ENCODE measurements around the gene FLNB. TPM values are rescaled to one million over a fixed set of nuclear protein-coding genes. Genes with fewer than 3 reads are reported as not detected.

The FLNB gene
- total and polyA plus RNA-seq, 4 experiments from 2014 or later: 3.9 to 28.5 (median 18.5) TPM

DNA sequence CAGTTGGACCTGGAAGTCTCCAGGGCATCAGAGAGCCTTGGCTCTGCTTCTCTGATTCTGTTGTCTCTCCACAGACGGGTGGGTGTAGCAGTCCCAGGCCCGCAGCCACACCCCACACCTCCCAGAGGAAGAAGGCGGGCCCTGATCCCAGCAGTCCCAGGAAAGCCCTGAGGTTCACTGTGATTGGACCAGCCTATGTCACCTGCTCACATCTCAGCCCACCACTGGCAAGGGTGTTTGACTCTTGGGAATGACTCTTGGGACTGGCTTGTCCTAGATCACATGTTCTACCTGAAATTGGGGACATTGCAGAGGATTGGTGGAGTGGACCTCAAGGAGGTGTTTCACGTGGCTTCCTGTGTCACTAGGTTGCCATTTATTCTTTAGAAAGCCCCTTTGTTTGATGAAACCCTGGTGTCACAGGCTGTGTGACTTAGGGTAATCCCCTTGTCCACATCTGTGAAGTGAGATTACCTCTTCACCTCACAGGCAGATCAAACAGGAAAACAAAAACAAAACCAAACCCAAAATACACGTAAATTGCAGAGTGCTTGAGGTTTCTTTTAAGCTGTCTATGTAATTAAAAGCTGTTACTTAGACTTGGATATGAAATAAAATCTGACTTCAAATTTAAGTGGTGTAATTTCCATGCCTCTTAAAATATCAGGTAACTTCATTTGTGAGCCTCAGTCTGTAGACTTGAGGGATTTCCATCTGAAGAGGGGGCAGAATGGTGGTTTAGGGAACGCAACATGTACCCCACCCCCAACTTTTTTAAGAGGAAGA is 26.7 kb downstream of the FLNB start:
- no peaks in the 10 kb centered on the region for H3K9me3 ChIP-seq (ENCODE audit: control insufficient read depth in 1 of 2, low read length in 2 of 2)
- Mint-ChIP-seq H3K4me1 (peaks cover 22 to 42% (median 29%) of the 10 kb centered on the region in 4 donors), H3K27me3 (no peaks in the 10 kb centered on the region), H3K4me3 (peak overlapping the region in 6 of 8 donors; percentile 41 to 82 (median 62)), H3K27ac (peak overlapping the region; percentile 80 to 99 (median 95)), H3K36me3 (peaks cover 0 to 7% of the 10 kb centered on the region in 2 donors), H3K9me3 (peaks cover 0 to 3% (median 0%) of the 10 kb centered on the region in 8 donors)
- intact Hi-C loops (cut with micrococcal nuclease): no loop called here
- H3K4me3 ChIP-seq (ENCODE audit: low read length in 2 of 2): no peak overlapping the region
- peak overlapping the region; percentile 42 for H3K27ac ChIP-seq (ENCODE audit: low read depth, low read length)
- no peaks in the 10 kb centered on the region for H3K36me3 ChIP-seq (ENCODE audit: insufficient read depth, low read length)
- peak; percentile 55 to 83 (median 73) for DNase-seq
- ChIA-PET POLR2A (ENCODE audit: partially characterized antibody) (no interaction called here), CTCF (ENCODE audit: partially characterized antibody) (interaction anchor here (1.3 to 1.6 kb wide), 3 partner anchors 12 to 132 kb away, joined by 5 read pairs; partner anchors contain the start of gene FLNB)
- peaks cover 23% of the 10 kb centered on the region for H3K4me1 ChIP-seq (ENCODE audit: insufficient read depth, low read length)
- no peaks in the 10 kb centered on the region for H3K27me3 ChIP-seq (ENCODE audit: insufficient read depth, low read length)

GRCh38 chr3:58035524-58036255 is 27.5 kb downstream of the FLNB start:
- H3K27ac ChIP-seq (ENCODE audit: low read depth, low read length): peak overlapping the region; percentile 32
- H3K36me3 Mint-ChIP-seq: peaks cover 0 to 7% of the 10 kb centered on the region in 2 donors
- ChIA-PET POLR2A (ENCODE audit: partially characterized antibody) (no interaction called here), CTCF (ENCODE audit: partially characterized antibody) (interaction anchor here (1.3 to 1.6 kb wide), 3 partner anchors 13 to 131 kb away, joined by 5 read pairs; partner anchors contain the start of gene FLNB)
- H3K4me3 ChIP-seq (ENCODE audit: low read length in 2 of 2): no peak overlapping the region
- no peaks in the 10 kb centered on the region for H3K27me3 ChIP-seq (ENCODE audit: insufficient read depth, low read length)
- H3K4me1 ChIP-seq (ENCODE audit: insufficient read depth, low read length): peaks cover 23% of the 10 kb centered on the region
- peak overlapping the region; percentile 80 to 99 (median 95) for H3K27ac Mint-ChIP-seq
- peak overlapping the region in 6 of 8 donors; percentile 23 to 82 (median 62) for H3K4me3 Mint-ChIP-seq
- DNase-seq: no peak
- H3K36me3 ChIP-seq (ENCODE audit: insufficient read depth, low read length): no peaks in the 10 kb centered on the region
- intact Hi-C loops (cut with micrococcal nuclease): no loop called here
- no peaks in the 10 kb centered on the region for H3K27me3 Mint-ChIP-seq
- H3K4me1 Mint-ChIP-seq: peaks cover 21 to 38% (median 25%) of the 10 kb centered on the region in 4 donors
- H3K9me3 Mint-ChIP-seq: peaks cover 0 to 3% (median 0%) of the 10 kb centered on the region in 8 donors
- no peaks in the 10 kb centered on the region for H3K9me3 ChIP-seq (ENCODE audit: control insufficient read depth in 1 of 2, low read length in 2 of 2)

GRCh38 chr3:58036293-58037032 is 28.2 kb downstream of the FLNB start:
- Mint-ChIP-seq H3K4me3 (peak overlapping the region in 1 of 8 donors; percentile 24), H3K4me1 (peaks cover 21 to 38% (median 29%) of the 10 kb centered on the region in 4 donors), H3K9me3 (peaks cover 0 to 3% (median 0%) of the 10 kb centered on the region in 8 donors), H3K36me3 (peaks cover 0 to 7% of the 10 kb centered on the region in 2 donors), H3K27ac (peak overlapping the region in 5 of 7 donors; percentile 80 to 99 (median 95)), H3K27me3 (no peaks in the 10 kb centered on the region)
- H3K27me3 ChIP-seq (ENCODE audit: insufficient read depth, low read length): no peaks in the 10 kb centered on the region
- no peaks in the 10 kb centered on the region for H3K9me3 ChIP-seq (ENCODE audit: control insufficient read depth in 1 of 2, low read length in 2 of 2)
- intact Hi-C loops (cut with micrococcal nuclease): no loop called here
- H3K27ac ChIP-seq (ENCODE audit: low read depth, low read length): no peak overlapping the region
- DNase-seq: no peak
- H3K4me1 ChIP-seq (ENCODE audit: insufficient read depth, low read length): peaks cover 23% of the 10 kb centered on the region
- no peak overlapping the region for H3K4me3 ChIP-seq (ENCODE audit: low read length in 2 of 2)
- POLR2A ChIA-PET (ENCODE audit: partially characterized antibody): no interaction called here
- no peaks in the 10 kb centered on the region for H3K36me3 ChIP-seq (ENCODE audit: insufficient read depth, low read length)
- CTCF ChIA-PET (ENCODE audit: partially characterized antibody): interaction anchor here (1.3 to 1.6 kb wide), 3 partner anchors 13 to 131 kb away, joined by 5 read pairs; partner anchors contain the start of gene FLNB

DNA sequence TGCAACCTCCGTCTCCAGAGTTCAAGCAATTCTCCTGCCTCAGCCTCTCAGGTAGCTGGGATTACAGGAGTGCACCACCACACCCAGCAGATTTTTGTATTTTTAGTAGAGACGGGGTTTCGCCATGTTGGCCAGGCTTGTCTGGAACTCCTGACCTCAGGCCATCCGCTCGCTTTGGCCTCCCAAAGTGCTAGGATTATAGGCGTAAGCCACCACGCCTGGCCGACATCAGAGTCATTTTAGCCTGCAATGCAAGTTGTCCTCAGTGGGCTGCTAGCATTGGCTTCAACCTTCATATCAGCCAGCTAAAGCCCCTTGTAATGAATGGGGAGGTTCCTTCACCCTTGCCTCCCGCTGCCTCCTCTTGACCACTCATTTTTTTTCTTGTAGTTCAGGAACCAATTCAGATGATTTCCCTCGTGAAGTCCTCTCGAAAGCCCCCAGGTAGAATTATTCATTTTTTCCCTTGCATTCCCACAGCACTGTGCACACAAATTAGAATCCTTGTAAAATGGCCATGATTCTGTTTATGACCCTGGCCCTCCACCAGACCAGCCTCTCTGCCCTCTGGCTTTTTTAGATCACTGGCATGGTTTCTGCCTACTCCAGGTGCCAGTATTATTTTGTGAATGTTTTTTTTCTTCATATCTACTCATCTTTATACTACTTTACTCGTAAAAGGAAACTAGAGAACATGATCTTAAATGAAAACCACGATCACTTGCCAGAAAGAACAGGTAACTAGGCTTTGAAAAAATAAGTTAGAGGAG is 29.1 kb downstream of the FLNB start:
- POLR2A ChIA-PET (ENCODE audit: partially characterized antibody): no interaction called here
- Histone ChIP-seq H3K4me3 (ENCODE audit: low read length in 2 of 2) (no peak overlapping the region), H3K36me3 (ENCODE audit: insufficient read depth, low read length) (no peaks in the 10 kb centered on the region), H3K9me3 (ENCODE audit: control insufficient read depth in 1 of 2, low read length in 2 of 2) (no peaks in the 10 kb centered on the region), H3K27me3 (ENCODE audit: insufficient read depth, low read length) (no peaks in the 10 kb centered on the region), H3K27ac (ENCODE audit: low read depth, low read length) (no peak overlapping the region), H3K4me1 (ENCODE audit: insufficient read depth, low read length) (peaks cover 23% of the 10 kb centered on the region)
- Mint-ChIP-seq H3K27me3 (no peaks in the 10 kb centered on the region), H3K4me1 (peaks cover 21 to 44% (median 33%) of the 10 kb centered on the region in 4 donors), H3K4me3 (peak overlapping the region in 3 of 8 donors; percentile 20 to 61 (median 31)), H3K36me3 (peaks cover 0 to 7% of the 10 kb centered on the region in 2 donors), H3K27ac (peak overlapping the region; percentile 20 to 84 (median 58)), H3K9me3 (peaks cover 0 to 3% (median 0%) of the 10 kb centered on the region in 8 donors)
- intact Hi-C loops (cut with micrococcal nuclease): no loop called here
- CTCF ChIA-PET (ENCODE audit: partially characterized antibody): no interaction called here
- no peak for DNase-seq

- H3K36me3 Mint-ChIP-seq: peaks cover 0 to 7% of the 10 kb centered on the region in 2 donors
- no peak overlapping the region for H3K4me3 Mint-ChIP-seq
- CTCF ChIA-PET (ENCODE audit: partially characterized antibody): no interaction called here
- Histone ChIP-seq H3K36me3 (ENCODE audit: insufficient read depth, low read length) (no peaks in the 10 kb centered on the region), H3K9me3 (ENCODE audit: control insufficient read depth in 1 of 2, low read length in 2 of 2) (no peaks in the 10 kb centered on the region), H3K4me1 (ENCODE audit: insufficient read depth, low read length) (peaks cover 23% of the 10 kb centered on the region), H3K4me3 (ENCODE audit: low read length in 2 of 2) (no peak overlapping the region), H3K27me3 (ENCODE audit: insufficient read depth, low read length) (no peaks in the 10 kb centered on the region), H3K27ac (ENCODE audit: low read depth, low read length) (no peak overlapping the region)
- no peak for DNase-seq
- H3K27me3 Mint-ChIP-seq: no peaks in the 10 kb centered on the region
- peaks cover 20 to 49% (median 35%) of the 10 kb centered on the region in 4 donors for H3K4me1 Mint-ChIP-seq
- H3K27ac Mint-ChIP-seq: no peak overlapping the region
- intact Hi-C loops (cut with micrococcal nuclease): no loop called here
- peaks cover 0 to 3% (median 0%) of the 10 kb centered on the region in 8 donors for H3K9me3 Mint-ChIP-seq
- POLR2A ChIA-PET (ENCODE audit: partially characterized antibody): no interaction called here
Measured at GRCh38 chr3:58038675-58039292, 30.6 kb downstream of the FLNB start.

DNA sequence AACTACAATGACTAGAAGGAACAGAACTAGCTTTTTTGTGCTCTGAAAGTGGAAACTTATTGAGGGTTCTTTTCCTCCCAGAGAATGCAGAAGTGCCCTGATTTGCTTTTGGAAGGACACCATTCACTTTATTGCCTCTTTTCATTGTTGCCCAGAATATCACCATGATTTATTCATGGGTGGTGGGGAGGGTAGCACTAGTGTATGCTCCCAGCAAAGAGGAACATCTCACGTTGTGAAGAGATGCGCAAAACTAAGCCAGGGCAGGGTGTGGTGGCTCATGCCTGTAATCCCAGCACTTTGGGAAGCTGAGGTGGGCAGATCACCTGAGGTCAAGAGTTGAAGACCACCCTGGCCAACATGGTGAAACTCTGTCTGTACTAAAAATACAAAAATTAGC is 31.4 kb downstream of the FLNB start:
- peaks cover 20 to 42% (median 33%) of the 10 kb centered on the region in 4 donors for H3K4me1 Mint-ChIP-seq
- no peaks in the 10 kb centered on the region for H3K27me3 Mint-ChIP-seq
- ChIA-PET POLR2A (ENCODE audit: partially characterized antibody) (no interaction called here), CTCF (ENCODE audit: partially characterized antibody) (no interaction called here)
- peaks cover 0 to 7% of the 10 kb centered on the region in 2 donors for H3K36me3 Mint-ChIP-seq
- H3K4me3 Mint-ChIP-seq: no peak overlapping the region
- Histone ChIP-seq H3K4me3 (ENCODE audit: low read length in 2 of 2) (no peak overlapping the region), H3K36me3 (ENCODE audit: insufficient read depth, low read length) (no peaks in the 10 kb centered on the region), H3K27me3 (ENCODE audit: insufficient read depth, low read length) (no peaks in the 10 kb centered on the region), H3K9me3 (ENCODE audit: control insufficient read depth in 1 of 2, low read length in 2 of 2) (no peaks in the 10 kb centered on the region), H3K4me1 (ENCODE audit: insufficient read depth, low read length) (peaks cover 18% of the 10 kb centered on the region), H3K27ac (ENCODE audit: low read depth, low read length) (no peak overlapping the region)
- no peak for DNase-seq
- no peak overlapping the region for H3K27ac Mint-ChIP-seq
- intact Hi-C loops (cut with micrococcal nuclease): no loop called here
- H3K9me3 Mint-ChIP-seq: peaks cover 0 to 3% (median 0%) of the 10 kb centered on the region in 8 donors
